Lung microvascular endothelial cell (primary cell): ENCODE results near the gene MGLL. TPM values are rescaled to one million over a fixed set of nuclear protein-coding genes. Genes with fewer than 3 reads are reported as not detected.
A peak's percentile ranks its signal among the peaks of the same experiment; 100 is the strongest.

Experiments used
- DNase-seq, 2 donors: peaks; one replicate each; pipeline versions ENCODE4 v3.0.0 to v3.0.0-alpha.2; 2010; ENCODE audit warnings: low read depth in 2 of 2
- total RNA-seq: library from RNA; depleted of rRNA; stranded (reverse); fragments of >200 nt; gene quantifications from 2 replicates; pipeline ENCODE4 v1.2.1, GENCODE V29; 2014

Gene MGLL
- total RNA-seq, 1 donor from 2014 or later = 36.1 TPM

DNA sequence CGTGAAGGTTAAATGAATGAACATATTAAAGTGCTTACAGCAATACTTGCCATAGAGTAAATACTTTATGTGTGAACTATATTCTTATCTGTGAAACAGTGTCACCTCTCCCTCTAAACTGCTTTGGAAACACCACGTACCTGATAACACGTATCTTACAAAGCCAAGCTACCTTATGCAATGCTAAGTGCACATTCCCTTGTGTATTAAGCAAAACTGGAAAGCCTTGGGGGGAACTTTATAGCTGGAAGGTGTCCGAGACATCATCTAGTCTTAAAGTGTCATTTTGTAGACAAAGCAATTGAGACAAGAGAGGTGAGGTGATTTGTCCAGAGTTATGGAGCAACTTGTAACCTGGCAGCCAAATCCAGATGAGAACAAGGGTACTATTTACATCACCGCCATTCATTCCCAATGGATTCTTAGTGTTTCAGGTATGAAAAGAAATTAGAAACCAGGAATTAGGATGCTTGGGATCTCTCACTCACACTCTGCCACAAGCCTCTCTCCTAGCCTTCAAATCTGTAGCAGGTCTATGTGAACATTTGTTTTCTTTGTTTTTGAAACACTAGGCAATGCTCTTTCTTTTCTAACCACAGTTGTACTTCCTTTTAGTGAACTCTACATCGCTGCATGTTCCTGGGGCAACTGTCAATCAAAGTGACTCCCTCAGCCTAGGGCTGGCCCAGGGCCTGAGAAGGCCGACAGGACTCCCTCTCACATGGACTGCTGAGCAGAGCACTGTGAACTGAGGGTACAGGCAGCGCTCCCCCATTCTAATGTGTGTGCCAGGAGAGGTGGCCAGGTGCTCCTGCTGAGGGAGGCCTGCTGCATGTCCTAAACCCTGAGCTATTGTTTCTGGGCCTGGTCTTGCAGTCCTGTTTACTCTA lies 13.9 kb upstream of the MGLL start:
- DNase-seq = no peak

DNA sequence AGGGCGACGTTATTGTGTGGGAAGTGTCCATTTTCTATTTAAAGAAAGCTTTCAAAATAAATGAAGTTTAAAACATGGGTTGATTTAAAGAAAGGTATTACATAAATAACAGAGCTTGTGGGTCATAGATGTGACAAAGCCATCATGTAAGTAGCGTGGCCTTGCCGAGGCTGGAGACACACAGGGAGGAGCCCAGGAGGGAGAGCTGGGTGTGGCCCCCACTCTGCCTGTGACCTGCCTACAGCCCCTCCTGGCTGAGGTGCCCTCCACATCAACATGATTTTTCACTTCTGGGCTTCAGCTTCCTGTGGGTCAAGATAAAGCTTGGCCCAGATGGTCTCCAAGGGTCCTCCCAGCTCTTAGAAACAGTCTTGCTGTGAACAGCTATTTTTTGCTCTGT lies 12.5 kb upstream of the MGLL start:
- no peak for DNase-seq

DNA sequence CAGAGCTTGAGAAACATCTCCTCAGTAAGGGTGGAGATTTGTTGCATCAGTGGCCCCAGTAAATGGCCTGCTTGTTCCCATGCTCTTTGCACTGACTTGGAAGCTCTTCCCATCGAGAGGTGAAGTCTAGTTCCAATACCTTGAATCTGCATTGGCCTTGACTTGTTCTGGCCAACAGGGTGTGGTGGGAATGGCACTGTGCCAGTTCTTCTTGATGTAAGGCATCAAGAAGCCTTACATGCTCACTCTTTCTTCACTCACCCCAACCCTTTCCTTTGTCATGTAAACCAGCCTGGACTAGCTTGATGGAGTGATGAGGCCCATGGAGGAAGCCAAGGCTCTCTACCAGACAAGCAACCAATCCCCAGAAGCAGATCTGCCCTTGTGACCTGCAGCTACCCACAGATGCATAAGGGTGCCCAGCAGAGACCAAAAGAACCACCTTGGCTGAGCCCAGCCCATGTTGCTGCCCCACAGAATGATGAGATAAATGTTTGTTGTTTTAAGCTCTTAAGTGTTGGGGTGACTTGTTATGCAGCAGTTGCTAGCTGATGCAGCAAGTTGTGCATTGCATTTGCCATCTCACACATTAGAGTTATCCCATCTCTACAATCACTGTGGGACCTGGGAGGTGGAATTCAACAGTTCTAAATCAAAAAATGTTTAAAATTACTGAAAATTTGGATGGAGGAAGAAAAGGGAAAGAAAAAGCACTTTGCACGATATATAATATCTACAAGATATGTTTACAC lies 11.1 kb upstream of the MGLL start:
- no peak for DNase-seq

DNA sequence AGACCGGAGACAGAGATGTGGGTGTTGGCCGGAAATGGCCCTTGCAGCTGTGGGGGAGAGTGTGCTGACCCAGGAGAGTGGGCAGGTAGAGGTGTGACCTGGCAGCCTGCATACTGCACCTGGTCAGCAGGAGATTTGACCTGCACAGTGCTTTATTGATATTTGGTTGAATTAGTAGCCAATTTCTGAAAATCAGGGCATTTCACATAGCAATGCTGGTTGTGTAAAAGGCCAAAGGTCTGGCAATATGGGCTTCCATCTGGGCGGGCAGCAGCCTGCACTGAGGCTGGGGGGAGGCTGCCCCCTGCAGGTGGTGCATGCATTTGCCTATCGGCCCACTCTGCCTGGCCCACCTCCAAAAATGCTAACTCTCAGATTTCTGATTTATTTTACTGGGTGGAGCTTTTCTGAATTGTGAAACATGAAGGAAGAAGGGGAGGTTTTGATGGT lies 9.4 kb upstream of the MGLL start:
- peak; percentile 53 to 67 for DNase-seq

DNA sequence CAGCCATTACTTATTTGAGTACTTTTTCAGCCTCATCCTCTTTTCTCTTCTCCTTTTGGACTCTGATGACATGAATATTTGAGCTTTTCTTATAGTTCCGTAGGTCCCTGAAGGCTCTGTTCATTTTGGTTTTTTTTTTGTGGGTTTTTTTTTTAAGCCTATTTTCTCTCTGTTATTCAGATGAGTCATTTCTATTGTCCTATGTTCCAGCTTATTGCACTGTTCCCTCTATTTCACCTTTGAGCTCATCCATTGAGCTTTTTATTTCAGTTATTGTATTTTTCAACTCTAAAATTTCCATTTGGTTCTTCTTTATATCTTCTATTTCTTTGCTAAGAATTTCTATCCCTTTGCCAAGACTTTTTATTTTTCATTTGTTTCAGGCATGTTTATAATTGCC lies 7.2 kb upstream of the MGLL start:
- DNase-seq = no peak

DNA sequence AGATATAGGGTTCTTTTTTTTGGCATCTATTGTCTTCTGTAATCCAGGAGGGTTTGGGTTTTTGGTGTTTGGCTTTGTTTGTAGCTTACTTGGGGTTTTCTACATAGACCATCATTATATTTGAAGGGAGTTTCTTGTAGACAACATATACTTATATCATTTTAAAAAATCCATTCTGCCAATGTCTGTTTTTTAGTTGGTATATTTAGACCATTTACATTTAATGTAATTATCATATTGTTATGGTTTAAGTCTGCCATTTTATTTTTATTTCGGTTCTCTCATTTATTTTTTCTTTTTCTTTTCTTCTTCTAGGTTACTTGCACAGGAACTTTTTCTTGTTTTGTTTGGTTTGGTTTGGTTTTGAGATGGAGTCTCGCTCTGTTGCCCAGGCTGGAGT lies 5.5 kb upstream of the MGLL start:
- no peak for DNase-seq

DNA sequence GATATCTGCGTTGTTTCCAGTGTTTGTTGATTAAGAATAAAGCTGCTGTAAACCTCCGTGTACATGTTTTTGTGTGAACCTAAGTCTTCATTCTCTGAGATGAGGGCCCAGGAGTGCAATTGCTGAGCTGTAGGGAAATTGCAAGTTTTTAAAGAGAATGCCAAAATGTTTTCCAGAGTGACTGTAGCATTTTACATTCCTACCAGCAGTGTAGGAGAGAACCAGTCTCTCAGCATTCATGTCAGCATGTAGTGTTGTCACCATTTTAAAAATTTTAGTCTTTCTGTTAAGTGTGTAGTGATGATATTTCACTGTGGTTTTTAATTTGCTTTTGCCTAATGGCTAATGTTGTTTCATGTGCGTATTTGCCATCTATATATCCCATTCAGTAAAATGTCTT lies 3.4 kb upstream of the MGLL start:
- no peak for DNase-seq

DNA sequence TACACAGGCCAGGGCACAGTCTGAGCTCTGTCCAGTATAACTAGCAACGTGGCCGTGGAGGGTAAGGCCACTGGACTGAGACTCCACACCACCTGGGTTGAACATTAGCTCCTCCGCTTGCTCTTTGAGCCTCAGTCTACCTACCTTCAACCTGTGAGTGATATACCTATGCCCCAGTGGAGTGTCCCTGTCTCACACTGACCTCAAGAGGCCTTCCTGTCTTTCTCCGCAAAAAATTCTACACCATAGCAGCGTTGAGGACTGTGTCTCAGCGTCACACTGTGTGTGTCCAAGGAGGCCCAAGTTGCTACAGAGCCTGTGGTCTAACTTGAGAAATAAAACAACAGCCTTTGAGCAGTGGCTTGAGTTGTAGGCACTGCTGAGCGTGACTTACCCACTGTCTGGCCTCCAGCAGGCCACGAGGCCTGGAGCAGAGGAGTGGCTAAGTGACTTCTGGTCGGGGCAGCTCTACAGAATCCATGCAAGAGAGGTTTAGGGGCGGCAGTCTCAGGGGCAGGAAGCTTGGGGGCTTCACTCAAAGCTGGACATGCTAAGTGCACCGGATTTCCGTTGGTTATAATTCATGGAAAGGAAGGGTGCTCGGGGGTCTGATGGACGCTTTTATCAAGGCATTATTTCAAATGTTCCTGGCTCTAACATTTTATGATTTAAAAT lies 2.0 kb upstream of the MGLL start:
- no peak for DNase-seq

DNA sequence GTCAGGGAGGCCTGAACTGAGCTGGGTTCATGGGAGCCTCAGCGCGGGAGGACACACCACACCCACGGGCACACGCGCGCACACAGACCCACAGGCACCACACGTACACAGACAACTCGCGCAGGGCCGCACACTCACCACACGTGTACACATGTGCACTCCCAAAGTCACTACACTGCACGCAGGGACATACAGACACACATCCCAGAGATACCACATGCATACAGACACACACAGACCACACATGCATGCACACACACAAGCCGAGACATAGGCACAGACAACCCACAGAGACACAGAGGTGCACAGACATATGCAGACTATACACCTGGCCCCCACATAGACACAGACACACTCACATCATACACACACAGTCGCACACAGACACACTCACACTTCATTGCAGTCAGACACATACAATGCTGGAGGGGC lies 1.1 kb upstream of the MGLL start:
- no peak for DNase-seq

DNA sequence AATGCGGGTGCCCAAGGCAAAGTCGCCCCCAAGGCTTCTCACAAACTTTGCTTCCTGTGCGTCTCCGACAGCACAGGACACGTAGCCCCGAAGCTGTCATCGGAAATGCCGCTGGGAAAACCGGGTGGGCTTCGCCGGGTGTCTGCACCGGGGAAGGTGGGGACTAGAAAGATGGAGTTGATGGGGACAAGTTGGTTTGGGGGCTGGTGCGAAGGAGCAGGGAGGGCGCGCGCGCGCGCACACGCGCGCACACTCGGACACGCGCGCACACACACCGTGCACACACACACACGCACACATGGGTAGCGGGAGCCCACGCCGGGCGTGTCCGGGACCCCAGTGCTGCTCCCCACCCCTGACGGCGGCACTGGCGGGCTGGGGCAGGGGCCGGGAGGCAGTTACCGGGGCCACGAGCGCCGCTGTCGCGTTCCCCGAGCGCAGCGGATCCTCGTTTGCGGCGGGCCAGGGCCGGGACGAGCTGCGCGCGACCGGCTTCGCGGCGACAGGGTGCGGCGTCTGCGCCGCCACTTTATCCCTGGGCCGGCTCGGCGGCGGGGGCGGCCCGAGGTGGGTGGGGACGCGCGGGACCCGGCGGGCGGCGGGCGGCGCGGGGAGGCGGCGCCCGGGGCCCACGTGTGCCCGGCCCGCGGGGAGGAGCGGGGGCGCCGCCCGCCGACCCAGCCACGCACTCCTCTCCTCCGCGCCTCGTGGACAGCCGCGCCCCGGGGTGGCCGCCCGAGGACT lies 539 bp upstream of the MGLL start:
- DNase-seq = peak; percentile 38 to 53

DNA sequence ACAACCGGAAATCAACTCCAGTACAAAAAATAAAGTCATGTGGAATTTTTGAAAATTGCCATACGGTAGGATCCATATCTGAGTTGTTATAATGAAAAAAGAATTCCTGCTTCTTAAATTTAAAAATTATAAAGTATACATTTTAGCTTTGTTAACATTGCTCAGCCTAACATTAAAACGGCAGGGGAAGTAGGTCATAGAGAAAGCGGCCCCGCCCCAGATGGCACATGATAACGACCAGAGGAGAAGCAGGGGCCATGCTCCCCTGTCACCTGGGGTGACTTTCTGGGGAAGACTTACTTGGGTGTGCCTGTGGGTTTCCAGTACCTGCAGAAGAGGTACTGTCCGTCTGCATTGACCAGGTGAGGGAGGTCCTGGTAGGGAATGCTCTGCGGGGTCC lies 921 bp downstream of the MGLL start:
- peak; percentile 10 to 21 for DNase-seq

DNA sequence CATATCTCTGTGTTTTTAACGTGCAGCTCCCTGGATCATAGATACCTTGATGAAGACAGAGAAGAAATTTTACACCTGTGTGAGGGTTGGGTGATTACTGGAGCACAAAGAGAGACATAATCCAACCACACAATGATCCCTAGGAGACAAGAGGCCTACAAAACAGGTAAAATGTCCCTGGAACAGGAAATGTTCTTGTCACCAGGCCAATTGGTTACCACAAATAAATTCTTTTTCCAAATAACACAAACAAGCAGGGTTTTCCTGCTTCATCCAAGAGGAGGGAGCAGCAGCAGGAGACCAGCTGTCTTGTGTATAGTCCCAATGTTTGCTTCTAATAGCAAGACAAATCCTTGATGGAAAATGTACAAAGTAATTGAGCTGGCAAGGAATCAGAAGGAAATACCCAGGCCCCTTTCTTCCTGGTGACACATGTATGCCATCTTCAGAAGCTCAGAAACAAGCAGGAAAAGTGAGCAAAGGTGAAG lies 1.4 kb downstream of the MGLL start:
- peak; percentile 33 to 71 for DNase-seq

DNA sequence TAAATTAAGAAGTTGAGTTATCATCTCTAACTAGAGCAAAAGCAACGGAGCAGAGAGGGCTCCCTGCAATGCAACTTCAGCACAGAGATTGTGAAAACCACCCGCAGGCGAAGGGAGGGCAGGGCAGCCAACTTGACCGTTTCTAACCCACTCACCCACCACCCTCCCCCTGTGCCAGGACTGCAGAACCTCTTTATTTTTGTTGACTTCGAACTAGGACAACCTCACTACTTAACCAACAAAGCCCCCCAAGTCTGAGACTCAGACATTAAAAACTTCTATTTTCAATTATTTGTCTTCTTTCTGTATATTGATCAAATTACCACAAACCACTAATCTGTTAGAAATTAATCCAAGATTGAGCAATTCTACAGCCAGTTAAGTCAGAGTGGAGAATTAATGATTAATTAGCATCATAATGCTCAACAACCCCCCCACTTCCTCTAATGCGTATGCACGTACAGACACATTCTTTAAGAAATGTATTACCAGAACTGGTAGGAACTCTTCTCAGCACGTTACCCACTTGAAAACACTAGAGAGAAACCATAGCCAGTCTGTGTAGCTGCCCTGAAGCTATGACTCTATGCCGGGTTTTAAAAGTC lies 2.0 kb downstream of the MGLL start:
- DNase-seq = peak; percentile 17 to 18

DNA sequence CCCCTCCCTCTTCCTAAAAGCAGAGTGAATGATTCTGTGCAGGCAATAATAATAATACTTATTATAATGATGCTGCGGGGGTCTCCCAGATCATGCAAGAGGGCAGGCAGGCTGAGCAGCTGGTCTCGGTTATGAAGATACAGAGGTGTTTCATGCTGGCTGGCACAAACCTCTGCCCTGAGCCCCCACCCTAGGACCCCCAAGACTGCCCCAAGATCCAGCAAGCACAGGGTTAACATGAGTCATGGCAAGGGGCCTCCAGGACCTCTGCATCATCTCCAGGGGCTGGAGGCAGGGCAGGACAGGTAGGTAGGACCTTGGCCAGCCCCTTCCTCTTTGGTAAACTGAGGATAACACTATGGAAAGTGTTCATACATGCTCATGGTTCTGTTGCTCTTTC lies 2.7 kb downstream of the MGLL start:
- no peak for DNase-seq

DNA sequence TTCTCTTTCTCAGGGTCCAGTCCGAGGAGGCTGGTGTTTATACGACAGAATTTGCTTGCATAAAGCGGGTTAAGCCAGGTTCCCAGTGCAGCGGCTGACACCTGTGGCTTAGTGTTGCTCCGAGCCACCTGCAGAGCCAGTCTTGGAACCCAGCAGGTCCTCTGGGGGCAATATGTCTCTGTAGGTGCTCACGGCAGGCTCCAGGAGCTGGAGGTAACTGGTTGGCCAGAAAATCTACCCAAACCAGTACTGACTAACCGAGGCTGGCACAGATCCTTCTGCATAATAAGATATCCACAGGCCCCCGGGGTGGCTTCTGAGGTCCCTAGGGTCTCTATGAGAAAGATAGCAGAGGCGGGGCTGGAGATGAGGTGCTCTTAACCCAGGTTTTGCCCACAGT lies 3.2 kb downstream of the MGLL start:
- DNase-seq = no peak

DNA sequence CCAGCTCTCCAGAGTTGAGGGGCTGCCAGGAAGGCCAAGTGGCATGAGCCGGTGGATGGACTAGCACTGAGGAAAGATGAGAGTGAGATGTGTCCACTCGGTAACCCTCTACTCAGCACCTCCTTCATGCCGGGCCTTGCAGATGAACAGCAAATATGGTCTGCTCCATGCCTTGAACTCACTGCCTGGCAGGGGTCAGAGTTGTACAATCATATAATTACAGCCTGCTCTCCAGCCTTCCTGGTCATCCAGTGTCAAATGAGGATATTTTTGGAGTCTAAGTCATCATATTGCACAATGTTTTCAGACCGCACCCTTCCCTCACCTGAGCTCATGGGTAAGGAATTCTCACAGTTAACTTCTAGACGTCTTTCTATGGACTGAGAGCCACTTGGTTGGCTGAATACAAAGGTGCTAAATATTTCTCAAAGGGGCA lies 4.9 kb downstream of the MGLL start:
- peak in 1 of 2 donors; percentile 31 for DNase-seq

DNA sequence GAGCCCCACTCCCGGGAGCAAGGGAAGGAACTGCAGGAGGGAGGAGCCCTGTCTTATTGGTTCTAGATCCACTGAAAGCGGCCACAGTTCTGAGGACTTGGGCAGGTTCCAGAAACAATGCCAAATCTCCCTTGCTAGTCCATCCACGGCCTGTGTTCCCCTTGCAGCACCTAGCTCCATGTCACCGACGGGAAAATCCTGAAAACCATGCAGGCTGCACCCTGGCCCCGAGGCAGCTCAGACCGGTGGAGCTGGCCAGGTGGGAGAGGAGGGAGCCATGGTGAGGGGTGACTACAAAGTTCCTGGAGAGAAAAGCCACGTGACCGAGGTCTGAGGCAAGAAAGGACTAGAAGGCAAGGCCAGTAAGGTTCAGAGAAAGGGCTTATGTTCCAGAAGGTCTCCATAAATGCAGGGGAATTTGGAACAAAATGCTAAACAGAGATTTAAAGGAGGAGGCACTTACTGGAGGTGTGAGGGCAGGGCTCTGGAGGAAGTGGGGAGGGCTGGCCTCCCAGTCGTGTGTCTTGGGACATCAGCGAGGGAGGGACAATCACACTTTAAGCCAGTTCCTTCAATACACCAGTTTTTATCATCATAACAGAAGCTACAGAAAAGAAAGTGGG lies 5.4 kb downstream of the MGLL start:
- DNase-seq = no peak

DNA sequence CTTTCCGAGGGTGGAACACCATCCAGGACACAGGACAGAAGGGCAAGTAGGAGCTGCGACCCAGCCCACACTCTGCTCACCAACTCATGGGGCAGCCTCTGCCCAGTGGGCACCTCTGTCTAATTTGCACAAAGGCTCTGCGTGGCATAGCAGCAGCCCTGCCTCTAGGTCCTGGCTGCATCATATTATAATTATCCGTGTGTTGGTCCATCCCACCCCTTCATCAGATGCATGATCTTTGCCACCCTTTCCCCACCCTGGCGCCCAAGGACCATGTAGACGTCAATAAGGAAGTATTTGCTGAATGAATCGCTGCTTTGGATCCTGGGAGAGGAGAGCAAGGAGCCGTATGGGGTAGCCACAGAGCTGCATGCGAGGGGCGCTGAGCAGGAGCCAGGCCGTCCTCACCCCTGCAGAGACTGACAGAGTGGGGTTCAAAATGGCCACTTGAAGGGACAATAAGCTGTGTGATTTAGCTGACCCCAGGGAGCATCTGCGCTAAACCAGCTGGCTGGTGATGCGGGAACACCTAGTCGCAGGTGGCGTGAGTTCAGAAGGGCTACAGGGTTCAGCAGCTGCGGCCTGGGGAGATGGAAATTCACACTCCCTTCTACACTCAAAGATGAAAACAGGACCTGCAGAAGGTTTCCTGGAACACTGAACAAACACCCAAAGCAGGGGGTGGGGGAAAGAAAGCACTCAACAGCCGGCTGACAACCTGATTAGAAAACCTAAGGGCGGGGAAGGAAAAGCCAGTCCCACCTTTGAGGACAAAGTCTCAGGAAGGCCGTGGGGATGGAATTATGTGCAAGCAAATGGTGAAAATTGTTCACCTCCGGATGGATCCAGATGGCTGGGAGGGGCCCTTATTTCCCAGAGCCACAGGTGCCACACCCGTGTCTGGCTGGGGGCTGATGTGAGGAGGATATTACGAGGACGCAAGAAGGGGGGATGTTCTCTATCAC lies 6.4 kb downstream of the MGLL start:
- DNase-seq = no peak

DNA sequence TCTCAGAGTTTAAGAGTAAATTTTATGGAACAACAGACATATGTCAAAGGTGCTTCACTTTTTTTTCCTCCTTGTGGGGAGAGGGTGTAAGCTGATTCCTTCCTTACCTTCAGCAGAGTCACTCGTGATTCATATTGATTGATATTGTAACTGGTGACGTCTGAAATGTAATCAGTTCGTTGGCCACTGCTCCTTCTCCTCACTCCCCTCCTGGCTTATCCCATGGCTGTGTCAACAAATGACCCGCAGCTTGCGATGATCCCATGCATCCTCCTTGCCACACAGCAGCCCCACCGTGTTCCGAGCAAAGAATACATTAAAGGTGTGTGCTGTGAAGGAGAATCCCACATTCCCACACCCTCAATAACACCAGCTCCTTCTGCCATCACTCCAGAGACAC lies 7.3 kb downstream of the MGLL start:
- DNase-seq = no peak
